Middle frontal gyrus (tissue), 1 donor: ENCODE measurements around the gene GPC4.
"Not testable (repeated sequence)": the region's sequence is repeated elsewhere in the genome, so short reads cannot be mapped to it uniquely, and the experiment has no call there.

Experiments
- DNase-seq: peaks from one replicate; pipeline ENCODE4 v3.0.0-alpha.2; 2015; ENCODE audit warnings: low spot score; ENCODE audit errors: extremely low spot score

GPC4 gene

GRCh38 chrX:133307637-133308498, 107.4 kb downstream of the GPC4 start:
- DNase-seq = no peak

DNA sequence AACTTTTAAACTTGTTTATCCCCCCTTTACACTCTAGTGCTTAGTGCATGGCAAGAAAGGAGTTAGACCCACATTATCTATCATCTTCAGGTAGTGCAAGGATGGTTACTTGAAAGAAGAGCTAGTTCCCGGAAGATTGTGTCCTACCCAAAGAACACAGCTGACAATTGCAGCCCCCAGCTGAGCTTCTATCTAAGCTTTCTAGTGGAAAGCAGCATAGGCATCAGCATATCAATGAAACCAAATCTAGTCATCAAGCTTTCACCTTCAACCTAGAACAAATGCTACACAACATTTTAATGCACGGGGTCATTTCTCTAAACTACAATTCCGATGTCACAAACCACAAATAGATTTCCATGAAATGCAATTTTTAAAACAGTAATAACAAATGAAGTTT, 108.2 kb downstream of the GPC4 start:
- no peak for DNase-seq

- no peak for DNase-seq
Observed at GRCh38 chrX:133306316-133306715, 109.0 kb downstream of the GPC4 start.

GRCh38 chrX:133305348-133305747, 109.9 kb downstream of the GPC4 start:
- no peak for DNase-seq

DNA sequence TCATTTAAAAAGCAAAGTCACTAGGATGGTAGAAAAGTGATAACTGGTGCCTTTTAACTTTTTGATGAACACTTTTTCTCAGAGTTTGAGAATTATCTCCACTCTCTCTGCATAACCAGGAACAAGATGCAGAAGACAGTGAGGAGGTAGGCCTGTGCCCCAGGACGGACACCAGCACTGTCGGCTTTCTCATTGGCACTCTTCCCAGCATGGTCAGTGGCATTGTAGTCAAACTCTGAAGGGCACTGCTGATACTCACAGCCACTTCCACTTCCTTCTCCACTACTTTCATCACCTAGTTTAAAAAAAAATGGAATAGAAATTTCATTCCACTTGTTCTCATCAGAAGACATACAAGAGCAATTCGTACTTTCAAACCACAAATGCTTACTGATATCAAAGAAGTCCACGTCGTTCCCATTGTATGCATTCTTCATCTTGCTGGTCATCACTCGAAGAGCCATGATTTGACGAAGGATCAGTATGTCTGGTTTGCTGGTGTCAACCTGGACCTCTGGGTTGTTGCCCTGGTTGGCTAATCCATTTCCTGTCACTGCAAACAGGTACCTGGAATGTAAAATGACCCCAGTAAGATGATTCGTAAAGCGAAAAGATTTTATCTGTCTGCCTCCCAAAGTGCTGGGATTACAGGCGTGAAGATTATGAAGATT, 112.4 kb downstream of the GPC4 start:
- DNase-seq = no peak

DNA sequence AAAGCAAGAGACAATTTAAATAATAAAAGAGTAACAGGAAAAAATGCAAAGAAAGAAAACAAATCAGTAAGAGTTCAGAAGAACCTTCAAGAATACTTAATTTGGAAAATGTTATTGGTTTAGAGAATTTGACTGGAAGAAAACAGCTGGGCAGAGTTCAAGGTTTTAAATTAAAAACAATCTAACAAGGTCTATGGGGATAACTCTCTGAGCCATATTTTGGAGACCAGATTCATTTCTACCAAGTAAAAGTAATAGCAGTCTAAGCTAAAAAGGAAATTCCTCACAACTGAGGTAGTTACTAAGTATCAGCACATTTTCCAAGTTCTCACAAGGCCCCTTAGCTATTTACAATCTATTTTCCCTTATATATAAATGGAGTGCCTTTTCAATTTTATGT, 114.7 kb downstream of the GPC4 start:
- no peak for DNase-seq

- no peak for DNase-seq
Observed at GRCh38 chrX:133297284-133297683, 118.0 kb downstream of the GPC4 start.

- DNase-seq = no peak
Observed at GRCh38 chrX:133294126-133294525, 121.2 kb downstream of the GPC4 start.

DNA sequence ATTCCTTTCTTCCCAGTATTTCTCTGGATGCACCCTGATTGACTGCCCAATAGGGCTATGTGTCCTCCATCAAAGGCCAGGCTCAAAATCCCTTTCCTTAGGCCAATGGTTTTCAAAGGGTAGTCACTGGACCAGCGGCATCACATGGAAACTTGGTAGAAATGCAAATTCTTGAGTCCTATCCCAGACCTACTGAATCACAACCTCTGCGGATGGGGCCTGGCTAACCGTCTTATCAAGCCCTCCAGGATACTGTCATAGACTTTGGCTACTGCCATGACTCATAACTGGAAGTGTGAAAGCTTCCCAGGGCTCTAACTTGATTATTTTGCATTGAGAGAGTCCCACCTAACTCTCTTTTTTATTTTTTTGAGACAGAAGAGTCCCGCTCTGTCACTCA, 125.2 kb downstream of the GPC4 start:
- no peak for DNase-seq

GRCh38 chrX:133287860-133288259, 127.4 kb downstream of the GPC4 start:
- DNase-seq = no peak

GRCh38 chrX:133285341-133285740, 129.9 kb downstream of the GPC4 start:
- no peak for DNase-seq

- not testable (repeated sequence) for DNase-seq
Observed at GRCh38 chrX:133279112-133279730, 136.1 kb downstream of the GPC4 start.

DNA sequence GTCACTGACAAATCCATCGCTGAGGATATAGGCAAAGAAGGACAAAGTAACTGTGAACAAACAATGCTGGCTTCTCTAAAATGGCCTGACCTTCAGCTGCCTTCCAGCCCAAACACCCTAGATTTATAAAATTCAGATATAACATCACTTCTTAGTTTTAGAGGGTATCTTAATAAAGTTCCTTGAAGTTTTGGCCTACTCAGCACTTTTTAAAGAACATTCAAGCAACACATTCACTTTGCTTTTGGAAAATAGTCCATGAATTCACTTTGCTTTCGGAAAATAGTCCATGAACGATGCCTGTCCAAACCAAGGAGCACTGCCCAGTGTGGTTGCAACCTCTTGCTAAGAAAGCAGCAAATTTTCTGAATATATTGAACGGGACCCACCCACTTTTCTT, 142.1 kb downstream of the GPC4 start:
- DNase-seq = no peak

DNA sequence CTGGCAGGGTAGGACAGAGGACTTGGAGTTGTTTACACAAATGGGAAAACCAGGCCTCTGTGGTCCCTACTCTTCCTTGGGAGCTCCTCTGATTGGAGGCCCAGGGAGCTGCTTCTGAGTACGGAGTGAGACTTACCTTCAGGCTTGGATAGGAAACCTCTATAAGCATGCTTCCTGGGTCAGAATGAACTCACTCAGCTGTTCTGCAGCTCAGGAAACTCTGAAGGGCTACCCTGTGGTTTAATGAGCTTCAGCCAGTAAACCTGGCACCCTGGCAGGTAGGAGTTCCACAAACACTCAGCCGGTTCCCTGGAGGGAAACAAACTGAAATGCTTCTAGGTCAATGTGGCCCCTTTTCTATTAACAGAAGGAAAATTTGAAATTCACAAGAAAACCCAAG, 146.1 kb downstream of the GPC4 start:
- no peak for DNase-seq

DNA sequence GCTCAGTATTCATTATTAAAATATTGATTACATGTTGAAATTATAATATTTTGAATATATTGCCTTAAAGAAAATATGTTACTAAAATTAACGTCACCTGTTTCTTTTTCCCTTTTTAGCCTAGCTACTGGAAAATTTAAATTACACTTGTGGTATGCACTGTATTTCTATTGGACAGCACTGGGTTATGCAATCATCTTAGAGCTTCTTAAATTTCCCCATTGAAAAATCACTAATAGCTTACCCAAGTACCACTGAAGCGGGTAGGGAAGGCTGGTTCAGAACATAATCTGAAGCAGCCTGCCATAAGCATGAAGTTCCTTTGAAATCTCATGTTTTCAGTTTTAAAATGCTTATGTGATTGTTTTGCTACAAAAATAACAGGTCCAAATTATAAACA, 147.7 kb downstream of the GPC4 start:
- DNase-seq = no peak

DNA sequence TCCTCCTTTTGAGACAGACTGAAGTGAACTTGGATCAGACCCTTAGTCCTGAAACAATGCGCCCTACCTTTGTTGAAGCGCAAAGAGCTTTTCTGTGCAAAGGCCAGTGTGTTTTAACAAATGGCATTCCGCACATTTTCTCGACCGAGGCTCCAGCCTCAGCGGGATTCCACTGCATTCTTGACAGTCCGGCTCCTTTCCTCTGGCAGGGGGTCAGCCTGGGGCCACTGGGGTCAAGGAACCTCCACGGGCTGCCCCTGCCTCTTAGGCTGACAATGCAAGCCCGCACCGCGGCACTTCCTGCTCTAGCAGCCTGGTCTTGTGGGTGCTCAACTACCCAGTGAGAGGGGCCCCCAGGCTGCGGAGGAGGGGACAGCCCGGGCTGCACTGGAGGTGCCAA, 150.0 kb downstream of the GPC4 start:
- DNase-seq = no peak

- no peak for DNase-seq
Observed at GRCh38 chrX:133258481-133258880, 156.8 kb downstream of the GPC4 start.

GRCh38 chrX:133254666-133255065, 160.6 kb downstream of the GPC4 start:
- DNase-seq = no peak

GRCh38 chrX:133251204-133251603, 164.1 kb downstream of the GPC4 start:
- no peak for DNase-seq

DNA sequence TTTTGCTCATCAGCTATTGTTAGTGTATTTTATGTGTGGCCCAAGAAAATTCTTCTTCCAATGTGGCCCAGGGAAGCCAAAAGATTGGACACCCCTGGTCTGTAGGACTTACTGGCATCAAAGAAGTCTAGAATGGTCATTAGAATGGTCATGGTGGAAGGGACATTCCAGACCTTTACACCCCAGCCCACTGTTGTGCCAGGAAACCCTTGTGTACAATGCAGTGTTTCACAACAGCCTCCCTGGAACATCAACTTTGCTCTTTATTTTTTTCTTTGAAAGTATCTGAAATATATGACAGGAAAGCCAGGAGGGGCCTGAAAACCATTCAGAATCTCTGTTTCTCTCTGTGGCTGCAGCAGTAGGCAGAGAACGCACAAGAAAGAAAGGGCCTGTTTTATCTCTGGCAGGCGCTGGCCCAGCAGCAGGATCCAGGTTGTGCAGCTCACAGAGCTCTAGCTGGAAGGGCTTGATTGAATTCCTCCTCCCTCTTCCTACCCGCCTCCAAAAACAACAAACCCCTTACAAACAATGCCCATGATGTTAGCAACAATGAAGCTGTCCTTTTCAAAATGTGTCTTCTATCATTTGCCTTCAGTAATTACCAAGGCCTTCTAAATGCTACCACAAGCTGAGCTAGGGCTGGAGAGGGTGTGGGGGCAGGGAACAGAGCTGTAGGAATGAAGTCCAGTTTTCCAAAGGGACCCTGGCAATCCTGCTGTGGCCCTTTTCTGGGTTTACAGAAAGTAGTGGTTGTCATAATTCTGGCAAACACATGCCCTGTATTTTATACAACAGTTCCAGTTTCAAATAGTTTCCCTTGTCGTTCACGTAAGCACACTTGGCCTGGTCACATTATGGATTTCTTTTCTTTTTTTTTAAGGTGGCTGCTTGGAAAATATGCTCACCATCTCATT, 164.8 kb downstream of the GPC4 start:
- DNase-seq = no peak
